ENCODE results near the gene RBMS3.
"Not testable (repeated sequence)": the region's sequence is repeated elsewhere in the genome, so short reads cannot be mapped to it uniquely, and the experiment has no call there.

Gene RBMS3

DNA sequence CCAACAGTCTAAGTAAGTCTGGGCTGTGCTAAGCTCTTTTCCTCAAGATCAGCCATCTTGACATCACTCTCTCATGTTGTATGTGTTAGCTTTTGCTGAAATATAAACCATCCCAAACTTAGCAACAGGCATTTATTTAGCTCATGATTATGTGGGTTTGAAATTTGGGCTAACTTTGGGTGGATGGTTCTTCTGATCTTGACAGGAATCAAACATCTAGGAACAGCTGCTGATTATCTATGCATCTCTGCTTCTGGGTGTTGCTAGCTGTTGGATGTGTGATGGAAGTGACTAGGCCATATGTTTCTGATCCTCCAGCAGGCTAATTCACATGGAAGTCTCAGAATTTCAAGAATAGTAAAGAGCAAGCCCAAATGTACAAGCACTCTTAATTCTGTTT, 710.3 kb downstream of the RBMS3 start:
- no peak for DNase-seq

DNA sequence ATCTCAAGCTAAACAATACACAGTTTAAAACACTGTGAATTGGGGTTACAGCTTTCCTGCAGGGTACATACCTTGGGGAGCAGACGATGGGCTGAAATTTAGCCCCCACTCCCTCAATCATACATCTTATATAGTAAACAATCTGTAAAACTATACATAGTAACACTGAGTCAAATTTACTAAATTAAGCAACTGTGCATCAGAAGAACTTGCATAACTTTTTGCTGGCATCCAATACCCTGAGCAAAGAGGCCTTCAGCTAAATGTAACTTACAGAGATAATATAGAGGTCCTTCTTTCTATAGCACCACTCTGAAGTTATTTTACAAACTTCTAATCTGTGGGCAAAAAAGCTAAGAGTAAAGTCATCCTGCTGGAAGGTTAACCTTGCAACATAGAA, 721.9 kb downstream of the RBMS3 start:
- DNase-seq: no peak

DNA sequence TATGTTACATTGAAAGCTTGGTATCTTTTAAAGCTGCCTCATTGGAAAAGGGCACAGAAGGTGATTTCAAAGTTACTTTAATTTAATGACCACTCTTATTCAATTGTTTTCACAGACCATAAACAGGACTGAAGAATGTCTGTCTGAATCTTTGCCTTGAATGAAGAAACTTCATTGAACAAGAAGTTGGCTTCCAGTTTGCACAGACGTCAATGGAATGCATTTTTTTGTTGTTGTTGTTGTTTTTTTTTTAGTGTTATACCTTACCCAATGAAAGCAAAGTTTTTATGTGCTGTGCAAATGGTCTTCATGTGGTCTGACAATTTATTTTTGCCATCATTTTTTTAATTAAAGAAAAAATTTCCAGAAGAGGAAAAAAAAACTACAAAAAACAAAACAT, 722.9 kb downstream of the RBMS3 start:
- DNase-seq: no peak

DNA sequence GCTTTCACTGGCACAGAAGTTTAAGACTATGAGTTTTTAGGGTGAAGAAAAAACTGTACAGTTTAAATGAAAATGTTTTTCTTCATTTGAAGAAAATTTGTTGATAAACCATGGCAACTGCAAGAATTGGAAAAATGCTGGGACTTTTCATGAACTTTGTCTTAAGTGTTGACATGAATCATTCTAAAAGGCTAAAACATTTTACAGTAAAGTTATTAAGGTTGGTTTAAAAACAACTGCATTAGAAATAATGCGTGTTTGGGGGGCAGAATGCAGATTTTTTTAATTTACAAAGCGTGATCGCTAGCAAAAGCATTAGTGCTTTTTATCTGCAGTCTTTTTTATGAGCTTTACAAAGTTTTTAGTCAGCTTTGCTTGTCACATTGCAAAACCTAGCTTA, 723.6 kb downstream of the RBMS3 start:
- no peak for DNase-seq

DNA sequence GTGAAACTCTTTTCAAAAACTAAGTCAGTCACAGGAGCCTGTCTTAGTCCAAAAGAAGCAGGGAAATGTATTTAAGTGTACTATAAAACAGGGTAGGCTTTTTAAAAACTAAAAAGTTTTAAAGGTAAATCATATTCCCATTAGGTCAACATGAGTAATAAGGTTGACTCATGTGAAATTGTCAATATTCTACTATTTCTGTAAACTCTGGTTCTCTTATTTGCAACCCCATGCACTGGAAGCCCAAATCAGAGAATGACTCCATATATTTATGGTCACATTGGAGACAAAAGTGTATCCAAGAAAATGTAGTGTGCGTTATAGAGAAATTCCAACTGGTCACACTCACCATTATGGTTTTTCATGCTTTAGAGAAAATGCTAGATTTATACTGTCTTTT, 725.2 kb downstream of the RBMS3 start:
- no peak for DNase-seq

DNA sequence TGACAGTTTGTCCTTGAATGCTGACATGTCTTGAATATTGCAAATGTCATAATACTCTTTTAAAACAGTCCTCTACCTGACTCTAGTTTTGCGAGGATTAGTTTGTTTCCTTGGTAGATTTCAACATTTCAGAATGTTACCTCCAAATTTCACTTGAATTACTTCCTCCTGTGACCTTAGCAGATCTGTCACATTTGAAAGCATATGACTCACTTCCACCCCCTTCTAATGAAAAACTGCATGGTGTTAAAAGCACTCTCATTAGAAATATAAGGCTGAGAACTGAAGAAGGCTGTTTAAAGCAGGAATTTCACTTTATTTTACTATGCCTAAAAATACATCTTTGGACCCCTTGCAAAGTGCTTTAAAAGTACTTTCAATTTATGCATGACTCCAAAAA, 726.8 kb downstream of the RBMS3 start:
- DNase-seq: peak; percentile 88 to 96

DNA sequence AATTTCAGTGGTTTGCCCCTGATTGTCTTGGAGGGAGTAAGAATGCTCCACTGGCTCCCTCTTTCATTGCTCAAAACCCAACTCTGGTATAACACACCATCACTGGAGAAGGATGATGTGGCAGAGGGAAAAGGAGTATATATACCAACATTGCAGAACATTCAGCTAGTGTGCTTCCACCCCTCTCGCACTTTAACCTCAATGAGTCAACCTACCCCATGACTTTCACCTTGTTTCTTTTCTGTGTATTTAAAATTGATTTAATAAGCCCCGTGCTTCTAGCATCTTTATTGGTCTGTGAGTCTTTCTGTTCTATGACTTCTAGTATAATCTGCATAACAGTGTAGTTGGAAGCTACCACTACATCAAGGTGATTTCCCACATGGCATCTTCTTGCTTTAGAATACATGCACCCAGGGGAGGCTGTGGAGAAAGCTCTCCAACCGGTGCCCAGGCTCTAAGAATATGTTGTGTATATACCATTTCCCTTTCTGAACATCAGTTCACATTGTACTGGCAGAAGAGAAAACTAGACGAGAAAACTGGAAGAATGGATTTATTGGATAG, 730.4 kb downstream of the RBMS3 start:
- DNase-seq: no peak

DNA sequence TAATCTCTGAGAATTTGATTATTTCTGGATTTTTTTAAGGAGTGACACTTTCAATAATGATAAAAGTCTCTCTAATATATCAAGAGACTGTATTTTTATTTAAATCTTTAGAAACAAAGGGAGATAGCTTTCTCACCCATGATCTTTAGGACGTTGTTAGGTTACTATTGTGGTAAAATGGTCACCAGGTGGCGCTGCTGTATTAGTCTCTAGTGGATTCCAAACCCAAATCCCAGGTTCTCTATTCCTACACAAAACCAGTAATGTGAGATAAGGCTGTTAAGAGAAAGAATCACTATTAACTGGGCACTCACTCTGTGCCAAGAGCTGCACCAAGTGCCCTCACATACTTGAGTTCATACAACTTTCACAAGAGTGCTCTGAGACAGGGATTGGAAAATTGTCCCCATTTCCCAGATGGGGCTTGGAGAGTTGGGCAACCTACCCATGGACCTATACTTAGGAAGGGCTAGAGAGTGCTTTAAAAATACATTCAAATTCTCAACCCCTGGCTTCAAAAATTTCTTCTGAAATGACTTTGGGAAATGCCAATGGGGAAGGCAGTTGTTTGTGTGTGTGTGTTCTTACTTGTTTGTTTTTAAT, 732.2 kb downstream of the RBMS3 start:
- DNase-seq: peak; percentile 68 to 85

DNA sequence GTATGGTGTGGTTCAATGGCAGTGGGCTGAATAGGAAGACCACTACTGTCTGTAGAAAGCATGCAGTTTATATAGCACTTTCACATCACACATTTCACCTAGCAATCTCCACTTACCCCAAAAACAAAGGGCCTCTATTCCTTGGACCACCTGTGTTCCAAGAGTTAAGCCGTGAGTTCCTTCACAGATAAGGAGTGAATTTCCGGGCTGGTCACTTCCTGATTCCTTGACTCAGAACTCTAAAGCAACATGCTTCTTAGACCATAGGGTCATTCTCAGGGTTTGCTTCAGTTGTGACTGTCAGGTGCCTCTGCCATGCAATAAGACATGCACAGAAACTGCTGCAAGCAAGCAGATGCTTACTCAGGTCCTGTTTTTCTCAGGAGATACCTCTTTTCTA, 737.0 kb downstream of the RBMS3 start:
- no peak for DNase-seq

DNA sequence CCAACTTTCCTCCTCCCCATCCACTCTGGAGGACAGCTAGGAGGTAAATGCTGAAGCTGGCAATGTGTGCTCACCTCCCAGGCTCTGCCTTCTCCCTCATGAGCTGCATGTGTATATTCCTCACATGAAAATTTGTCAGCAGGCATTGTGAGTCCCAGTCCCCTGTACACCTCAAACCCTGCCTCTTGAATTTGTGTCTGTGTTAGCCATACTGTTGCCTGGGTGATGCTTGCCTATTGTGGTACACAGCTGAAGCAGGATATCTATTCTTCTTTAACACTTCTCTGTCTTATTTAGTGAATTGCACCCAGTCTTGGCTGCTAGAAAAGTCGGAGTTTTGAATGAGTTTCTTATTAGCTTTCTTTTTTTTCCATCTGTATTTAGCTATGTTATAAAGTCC, 739.5 kb downstream of the RBMS3 start:
- no peak for DNase-seq

DNA sequence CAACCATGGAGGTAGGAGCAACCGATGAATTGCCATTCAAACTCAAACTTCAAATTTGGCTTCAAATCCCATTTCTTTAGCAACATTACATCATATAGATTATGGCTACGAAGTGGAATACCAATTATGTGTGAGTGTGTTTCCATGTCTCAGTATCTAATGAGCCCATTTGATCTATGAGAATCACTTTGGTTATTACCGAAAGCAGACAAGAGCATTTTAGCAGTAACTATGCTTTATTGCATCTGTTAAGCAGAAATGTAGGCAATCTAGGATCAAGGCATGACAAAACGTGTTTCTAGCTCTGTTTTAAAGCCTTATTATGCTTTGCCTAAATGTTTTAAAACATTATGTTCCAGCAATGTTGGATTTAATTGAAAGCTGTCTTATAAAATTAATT, 743.6 kb downstream of the RBMS3 start:
- DNase-seq: no peak

DNA sequence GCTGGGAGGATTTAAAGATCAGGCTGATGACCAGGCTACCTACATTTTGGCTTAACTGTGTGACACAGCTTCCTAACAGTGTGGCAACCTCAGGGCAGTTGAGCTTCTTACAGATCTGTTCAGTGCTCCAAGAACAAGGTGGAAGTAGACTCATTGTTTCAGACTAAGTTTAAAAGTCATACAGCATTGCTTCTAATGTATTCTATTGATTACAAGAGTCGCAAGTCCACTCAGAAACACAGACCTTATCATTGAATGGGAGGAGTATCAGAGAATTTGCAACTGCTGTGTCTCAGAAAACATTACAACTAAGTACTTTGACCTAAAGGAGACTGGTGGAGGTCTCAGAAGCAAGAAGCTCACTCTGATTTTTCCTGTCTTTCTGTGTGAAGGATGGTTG, 746.0 kb downstream of the RBMS3 start:
- no peak for DNase-seq

DNA sequence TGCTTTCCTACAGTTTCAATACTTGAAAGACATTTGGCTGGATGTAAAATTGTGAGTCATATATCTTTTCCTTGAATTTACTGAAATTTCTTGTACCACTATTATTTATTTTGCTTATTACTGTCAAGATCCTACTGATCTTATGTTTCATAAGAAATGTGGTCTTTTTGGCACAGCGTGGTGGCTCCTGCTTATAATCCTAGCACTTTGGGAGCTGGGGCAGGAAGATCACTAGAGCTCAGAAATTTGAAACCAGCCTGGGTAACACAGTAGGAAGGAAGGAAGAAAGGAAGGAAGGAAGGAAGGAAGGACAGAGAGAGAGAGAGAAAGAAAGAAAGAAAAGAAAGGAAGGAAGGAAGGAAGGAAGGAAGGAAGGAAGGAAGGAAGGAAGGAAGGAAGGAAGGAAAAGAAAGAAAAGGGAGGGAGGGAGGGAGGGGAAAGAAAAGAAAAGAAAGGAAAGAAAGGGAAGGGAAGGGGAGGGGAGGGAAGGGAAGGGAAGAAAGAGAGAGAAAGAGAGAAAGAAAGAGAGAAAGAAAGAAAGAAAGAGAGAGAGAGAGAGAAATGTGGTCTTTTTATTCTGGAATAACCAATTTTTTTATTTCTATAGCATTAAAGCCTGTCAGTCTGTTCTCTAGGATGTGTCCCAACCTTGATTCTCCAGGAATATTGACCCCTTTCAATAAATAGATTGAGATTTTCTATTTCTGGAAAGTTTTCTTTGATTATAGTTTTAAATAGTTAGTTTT, 753.5 kb downstream of the RBMS3 start:
- DNase-seq: no peak

DNA sequence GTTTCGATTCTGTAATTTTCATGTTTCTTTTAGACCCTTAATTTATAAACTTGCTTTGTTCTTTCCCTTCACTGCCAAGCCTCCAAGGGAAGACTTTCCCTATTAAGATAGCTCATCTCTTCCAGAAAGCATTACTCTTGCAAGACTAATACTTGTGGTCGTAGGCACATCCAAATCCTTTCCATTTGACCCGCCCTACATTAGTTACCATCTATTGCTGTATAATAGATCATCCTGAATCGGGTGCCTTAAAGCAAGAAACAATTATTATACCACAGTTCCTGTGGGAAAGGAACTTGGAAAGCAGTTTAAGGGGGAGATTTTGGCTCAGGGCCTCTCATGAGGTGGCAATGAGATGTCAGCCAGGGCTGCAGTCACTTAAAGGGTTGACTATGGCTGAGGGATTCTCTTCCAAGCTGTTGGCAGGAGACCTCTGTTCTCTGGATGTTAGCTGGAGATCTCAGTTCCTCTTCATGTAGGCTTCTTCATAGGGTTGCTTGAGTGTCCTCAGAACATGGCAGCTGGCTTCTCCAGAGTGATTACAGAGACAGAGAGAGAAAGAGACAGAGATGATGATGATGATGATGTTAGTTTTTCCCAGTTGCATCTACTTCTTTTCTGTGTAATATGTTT, 755.2 kb downstream of the RBMS3 start:
- DNase-seq: no peak

DNA sequence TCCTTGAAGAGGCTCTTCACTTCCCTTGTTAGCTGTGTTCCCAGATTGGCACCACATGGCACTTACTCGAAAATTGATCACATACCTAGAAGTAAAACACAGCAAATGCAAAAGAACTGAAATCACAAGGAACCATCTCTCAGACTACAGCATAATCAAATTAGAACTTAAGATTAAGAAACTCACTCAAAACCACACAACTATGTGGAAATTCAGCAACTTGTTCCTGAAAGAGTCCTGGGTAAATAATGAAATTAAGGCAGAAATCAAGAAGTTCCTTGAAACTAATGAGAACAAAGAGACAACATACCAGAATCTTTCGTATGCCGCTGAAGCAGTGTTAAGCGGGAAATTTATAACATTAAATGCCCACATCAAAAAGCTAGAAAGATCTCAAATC, 759.3 kb downstream of the RBMS3 start:
- peak; percentile 57 to 69 for DNase-seq

DNA sequence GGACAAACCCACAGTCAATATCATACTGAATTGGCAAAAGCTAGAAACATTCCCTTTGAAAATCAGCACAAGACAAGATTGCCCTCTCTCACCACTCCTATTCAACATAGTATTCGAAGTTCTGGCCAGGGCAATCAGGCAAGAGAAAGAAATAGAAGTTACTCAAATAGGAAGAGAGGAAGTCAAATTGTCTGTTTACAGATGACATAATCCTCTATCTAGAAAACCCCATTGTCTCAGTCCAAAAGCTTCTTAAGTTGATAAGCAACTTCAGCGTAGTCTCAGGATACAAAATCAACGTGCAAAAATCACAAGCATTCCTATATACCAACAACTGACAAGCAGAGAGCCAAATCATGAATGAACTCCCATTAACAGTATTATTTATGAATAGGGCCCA, 760.6 kb downstream of the RBMS3 start:
- peak; percentile 30 to 47 for DNase-seq

DNA sequence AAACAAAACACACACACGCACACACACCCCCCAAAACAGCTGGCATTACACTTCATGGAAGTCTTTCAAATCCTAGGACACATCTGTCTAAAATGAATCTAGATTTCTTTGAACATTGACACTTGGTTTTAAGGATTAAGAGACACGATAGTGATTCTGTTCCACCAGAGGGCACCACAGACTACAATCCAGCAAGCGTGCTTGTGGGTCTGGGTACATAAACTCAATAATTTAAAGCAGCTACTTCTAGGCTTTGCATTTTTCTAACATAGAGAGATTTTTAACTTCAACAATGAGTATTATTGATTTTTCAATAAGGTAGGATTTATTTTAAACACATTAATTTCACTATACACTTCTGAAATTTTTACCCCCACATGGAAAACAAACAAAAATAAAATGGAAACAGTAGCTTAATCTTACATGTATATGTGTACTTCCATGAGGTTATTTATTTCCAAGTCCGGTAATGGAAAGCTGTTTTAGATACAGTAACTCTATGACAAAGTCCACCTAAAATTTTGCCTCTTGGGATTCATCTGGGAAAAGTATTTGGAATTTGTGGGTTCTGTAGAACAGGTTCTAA, 761.5 kb downstream of the RBMS3 start:
- DNase-seq: peak; percentile 84 to 88

DNA sequence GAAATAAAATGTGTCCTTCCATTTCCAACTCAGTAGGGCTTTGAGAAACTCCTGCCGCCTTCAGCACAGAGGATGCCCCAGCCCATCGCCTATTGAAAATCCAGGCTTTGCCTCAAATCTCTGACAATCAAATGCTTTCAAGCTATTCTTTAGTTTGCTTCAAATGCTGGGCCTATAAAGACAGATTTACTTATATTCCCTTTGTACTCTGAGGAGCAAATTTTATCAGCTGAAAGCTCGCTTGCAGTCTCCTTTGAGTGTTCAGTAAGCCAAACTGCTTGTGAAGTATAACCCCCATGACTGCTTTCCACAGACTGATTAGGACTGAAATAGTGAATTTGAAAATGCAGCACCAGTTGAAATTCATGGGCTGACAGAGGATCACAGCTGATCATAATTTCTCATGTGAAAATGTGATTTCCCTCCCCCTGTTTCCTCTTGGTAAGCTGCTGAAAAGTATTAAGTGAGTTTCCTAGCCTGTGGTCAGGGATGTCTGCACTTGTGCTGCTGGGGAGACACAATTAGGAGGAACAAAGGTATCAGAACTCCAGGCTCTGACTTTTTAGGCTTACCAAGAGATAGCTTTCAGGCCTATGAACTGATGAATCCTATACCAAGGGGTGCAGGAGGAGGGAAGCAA, 762.2 kb downstream of the RBMS3 start:
- no peak for DNase-seq

DNA sequence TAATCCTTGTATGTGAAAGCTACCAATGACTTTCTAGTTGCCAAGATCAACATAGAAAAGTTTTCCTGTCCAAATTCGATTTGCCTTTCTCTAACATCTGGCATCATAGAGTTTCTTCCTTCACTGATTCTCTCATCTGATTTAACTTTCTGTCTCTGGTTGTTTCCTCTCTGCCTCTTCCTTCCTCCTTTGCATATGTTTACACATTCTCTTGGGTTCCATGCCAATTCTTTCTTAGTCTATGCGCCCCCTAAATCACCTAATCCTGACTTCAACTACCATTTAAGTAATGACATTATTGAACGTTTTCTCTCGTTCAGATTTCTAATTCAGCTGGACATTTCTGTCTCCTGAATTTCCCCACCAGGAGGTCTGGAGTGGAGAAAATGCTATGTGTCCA, 763.6 kb downstream of the RBMS3 start:
- DNase-seq: no peak

DNA sequence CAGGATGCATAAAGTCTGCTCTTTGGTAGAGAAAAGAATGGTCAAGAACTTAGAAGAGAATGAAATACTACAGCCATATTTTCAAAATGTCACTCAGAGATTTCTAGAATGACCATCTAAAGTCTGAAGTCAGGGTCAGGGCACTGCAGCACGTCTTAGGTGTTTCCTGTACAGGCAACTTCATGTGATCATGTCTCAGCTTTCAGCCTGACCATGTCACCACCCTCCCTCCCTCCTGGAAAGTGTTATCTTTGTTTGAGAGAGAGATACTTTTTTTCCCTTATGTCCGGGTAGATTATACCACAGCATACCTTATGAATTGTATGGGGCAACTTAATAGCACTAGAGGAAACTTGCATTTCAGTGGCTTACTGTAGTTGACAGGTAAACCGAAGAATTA, 767.6 kb downstream of the RBMS3 start:
- no peak for DNase-seq

DNA sequence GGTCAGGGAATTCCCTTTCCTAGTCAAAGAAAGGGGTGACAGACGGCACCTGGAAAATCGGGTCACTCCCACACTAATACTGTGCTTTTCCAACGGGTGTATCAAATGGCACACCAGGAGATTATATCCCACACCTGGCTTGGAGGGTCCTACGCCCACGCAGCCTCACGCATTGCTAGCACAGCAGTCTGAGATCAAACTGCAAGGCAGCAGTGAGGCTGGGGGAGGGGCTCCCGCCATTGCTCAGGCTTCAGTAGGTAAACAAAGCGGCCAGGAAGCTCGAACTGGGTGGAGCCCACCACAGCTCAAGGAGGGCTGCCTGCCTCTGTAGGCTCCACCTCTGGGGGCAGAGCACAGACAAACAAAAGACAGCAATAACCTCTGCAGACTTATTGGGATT, 769.2 kb downstream of the RBMS3 start:
- DNase-seq: not testable (repeated sequence)

DNA sequence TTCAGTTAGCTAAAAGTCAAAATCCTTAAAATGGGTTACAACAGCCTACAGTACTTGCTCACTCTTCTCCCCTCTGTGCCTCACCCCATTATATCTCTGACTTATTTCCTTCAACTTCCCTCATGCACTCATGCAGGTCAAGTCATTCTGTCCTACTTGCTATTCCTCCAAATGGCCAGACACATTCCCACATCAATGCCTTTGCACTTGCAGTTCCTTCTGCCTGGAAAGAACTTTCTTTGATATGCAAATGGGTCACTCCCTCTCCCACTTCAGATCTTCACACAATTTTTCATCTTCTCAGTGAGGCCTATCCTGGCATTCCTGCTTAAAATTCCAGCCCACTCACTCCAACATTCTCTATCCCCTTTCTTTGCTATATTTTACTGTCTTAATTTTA, 778.4 kb downstream of the RBMS3 start:
- no peak for DNase-seq
